ENCODE measurements around the gene DEFB115.
"Not testable (repeated sequence)": the region's sequence is repeated elsewhere in the genome, so short reads cannot be mapped to it uniquely, and the experiment has no call there.

DEFB115 gene

GRCh38 chr20:31257364-31257763 is at the start of gene DEFB115:
Gene DEFB115, plus strand, starts transcription at chr20:31257664. Its CDS starts 0 bp downstream, at chr20:31257664.
- DNase-seq = no peak

DNA sequence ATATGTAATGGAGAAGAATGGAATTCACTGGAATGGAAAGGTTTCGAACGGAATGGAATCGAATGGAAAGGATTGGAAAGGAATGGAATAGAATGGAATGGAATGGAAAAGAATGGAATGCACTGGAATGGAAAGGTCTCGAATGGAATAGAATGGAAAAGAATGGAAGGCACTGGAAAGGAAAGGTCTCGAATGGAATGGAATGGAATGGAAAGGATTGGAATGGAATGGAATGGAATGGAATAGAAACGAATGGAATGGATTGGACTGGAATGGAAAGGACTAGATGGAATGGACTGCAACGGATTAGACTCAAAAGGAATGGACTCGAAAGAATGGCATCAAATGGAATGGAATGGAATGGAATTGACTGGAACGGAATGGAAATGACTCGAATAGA is 20.5 kb upstream of the DEFB115 start:
- no peak for DNase-seq

DNA sequence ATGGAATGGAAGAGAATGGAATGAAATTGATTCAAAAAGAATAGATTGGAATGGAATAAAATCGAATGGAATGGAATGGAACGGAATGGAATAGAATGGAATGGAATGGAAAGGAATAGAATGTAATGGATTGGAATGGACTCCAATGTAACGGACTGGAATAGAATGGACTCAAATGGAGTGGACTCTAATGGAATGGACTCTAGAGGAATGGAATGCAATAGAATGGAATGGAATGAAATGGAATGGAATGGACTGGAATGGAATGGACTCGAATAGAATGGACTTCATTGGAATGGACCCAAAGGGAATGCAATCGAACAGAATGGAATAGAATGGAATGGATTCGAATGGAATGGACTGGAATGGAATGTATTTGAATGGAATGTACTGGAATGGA is 19.7 kb upstream of the DEFB115 start:
- DNase-seq = no peak

- no peak for DNase-seq
These were observed 18.3 kb upstream of the DEFB115 start for GRCh38 chr20:31239139-31239538.

DNA sequence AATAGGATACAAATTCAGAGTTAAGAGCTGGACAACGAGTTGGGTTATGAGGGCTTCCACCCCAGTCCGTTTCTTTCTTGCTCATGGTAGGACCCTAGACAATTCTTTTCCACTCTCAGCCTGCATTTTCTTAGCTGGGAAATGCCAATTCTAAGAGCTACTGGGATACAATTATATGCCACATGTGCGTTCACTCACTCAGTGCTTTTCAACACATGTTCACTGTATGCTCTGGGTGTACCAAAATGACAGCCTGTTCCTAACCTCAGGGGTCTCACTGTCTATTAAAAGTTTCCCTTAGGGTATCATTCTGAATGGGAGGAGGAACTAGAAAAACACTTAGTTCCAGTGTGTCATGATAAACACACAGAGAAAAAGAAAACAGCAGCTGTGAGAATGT is 505 bp upstream of the DEFB115 start:
- no peak for DNase-seq

DNA sequence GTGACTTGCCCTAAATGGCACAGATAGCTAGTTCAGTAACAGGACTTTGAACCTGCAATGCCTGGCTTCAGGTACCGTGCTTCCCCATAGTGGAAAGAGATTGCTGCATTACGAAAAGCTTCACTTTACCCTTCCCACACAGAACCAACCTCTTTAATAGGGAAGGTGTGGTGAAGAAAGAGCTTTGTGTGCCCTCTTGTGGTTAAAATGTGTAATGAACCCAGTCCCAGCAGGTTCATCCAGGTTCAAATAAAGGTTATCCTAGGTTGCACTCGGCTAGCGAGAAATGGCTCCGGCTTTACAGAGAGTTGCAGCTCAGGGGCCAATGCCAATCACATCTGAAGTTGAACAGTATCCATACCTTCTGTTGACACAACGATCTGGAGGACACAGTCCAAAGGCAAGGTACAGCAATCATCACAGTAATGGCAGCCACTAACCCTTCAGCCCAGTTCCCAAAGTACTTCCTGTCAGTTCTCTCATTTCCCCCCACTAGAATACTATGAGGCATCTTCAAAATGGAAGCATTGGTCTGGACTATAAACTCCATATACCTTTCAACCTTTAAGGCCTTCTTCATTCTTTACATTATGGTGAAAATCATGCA is 3.0 kb downstream of the DEFB115 start:
- DNase-seq = no peak

DNA sequence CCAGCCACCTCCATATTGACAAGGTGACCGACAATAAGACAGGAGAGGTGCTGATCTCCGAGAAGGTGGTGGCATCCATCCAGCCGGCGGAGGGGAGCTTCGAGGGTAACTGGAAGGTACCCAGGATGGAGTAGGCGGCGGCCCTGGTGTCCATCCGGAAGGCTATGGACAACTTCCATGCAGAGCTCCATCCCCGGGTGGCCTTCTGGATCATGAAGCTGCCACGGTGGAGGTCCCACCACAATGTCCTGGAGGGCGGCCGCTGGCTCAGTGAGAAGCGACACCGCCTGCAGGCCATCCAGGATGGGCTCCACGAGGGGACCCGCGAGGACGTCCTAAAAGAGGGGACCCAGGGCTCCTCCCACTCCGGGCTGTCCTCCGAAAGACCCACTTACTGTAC is 17.0 kb downstream of the DEFB115 start:
- no peak for DNase-seq

DNA sequence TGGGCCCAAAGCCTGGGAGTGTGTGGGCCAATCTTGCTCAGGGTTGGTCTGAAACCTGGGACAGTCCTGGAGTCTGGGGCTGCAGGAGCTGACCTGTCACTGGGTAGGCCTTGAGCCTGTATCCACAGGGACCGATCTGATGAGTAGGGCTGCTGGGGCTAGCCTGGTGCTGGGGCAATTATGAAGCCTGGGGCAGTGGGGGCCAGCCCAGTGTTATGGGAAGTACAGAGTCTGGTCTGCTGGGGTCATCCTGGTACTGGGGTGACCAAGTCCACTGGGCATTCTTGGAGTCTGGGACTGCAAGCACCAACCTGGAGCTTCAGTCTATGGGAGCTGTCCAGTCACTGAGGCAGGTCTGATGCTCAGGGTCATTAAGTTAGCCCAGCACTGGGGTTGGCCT is 20.7 kb downstream of the DEFB115 start:
- DNase-seq = no peak

GRCh38 chr20:31284964-31285363 is 27.5 kb downstream of the DEFB115 start:
- DNase-seq = not testable (repeated sequence)

GRCh38 chr20:31308535-31309162 is 51.2 kb downstream of the DEFB115 start, which contains the start of gene DEFB116:
Gene DEFB116, minus strand, starts transcription at chr20:31308585. Its CDS starts 0 bp downstream, at chr20:31308585.
- no peak for DNase-seq

Data from NCI-H524 treated with DMSO at 0.1 percent for 48 hours (cell line).